Neural progenitor cell (in vitro differentiated cells): ENCODE measurements around the gene EREG.
"Not testable (repeated sequence)": the region's sequence is repeated elsewhere in the genome, so short reads cannot be mapped to it uniquely, and the experiment has no call there.

Source experiments
- EZH2 ChIP-seq: fragments of 200-600 bp; sonication (generic); IDR thresholded peaks from 2 replicates; pipeline ENCODE4 v1.6.1; 2017; ENCODE audit warnings: antibody characterized with exemption, mild to moderate bottlenecking, moderate library complexity
- EZH2phosphoT487 ChIP-seq: fragments of 200-600 bp; sonication (generic); IDR thresholded peaks from 2 replicates; pipeline ENCODE4 v1.6.1; 2017; ENCODE audit warnings: antibody characterized with exemption
- TF ChIP-seq, protein P1 (sequence below): fragments of 200-600 bp; sonication (generic); IDR thresholded peaks from 2 replicates; pipeline ENCODE4 v1.5.1; 2017; ENCODE audit warnings: antibody characterized with exemption, mild to moderate bottlenecking

DNA sequence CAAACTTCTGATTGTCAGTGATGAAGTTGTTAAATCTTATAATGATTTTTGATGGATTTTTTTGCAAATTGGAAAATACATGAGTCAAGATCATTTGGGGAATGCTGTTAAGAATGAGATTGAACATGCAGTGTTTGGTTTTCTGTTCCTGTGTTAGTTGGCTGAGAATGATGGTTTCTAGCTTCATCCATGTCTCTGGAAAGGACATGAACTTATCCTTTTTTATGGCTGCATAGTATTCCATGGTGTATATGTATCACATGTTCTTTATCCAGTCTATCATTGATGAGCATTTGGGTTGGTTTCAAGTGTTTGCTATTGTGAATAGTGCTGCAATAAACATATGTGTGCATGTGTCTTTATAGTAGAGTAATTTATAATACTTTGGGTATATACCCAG, 24.5 kb upstream of the EREG start:
- TF ChIP-seq, protein P1, sequence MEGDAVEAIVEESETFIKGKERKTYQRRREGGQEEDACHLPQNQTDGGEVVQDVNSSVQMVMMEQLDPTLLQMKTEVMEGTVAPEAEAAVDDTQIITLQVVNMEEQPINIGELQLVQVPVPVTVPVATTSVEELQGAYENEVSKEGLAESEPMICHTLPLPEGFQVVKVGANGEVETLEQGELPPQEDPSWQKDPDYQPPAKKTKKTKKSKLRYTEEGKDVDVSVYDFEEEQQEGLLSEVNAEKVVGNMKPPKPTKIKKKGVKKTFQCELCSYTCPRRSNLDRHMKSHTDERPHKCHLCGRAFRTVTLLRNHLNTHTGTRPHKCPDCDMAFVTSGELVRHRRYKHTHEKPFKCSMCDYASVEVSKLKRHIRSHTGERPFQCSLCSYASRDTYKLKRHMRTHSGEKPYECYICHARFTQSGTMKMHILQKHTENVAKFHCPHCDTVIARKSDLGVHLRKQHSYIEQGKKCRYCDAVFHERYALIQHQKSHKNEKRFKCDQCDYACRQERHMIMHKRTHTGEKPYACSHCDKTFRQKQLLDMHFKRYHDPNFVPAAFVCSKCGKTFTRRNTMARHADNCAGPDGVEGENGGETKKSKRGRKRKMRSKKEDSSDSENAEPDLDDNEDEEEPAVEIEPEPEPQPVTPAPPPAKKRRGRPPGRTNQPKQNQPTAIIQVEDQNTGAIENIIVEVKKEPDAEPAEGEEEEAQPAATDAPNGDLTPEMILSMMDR = not testable (repeated sequence)
- TF ChIP-seq EZH2, EZH2phosphoT487: not testable (repeated sequence)
